H9 (cell line): Measurements from ENCODE around the gene PNKD. TPM values are rescaled to one million over a fixed set of nuclear protein-coding genes. Genes with fewer than 3 reads are reported as not detected.

Source experiments
- DNase-seq: peaks from one replicate; pipeline ENCODE4 v3.0.0-alpha.2; 2017
- H2AFZ ChIP-seq: one replicate; pipeline ENCODE4 v1.6.1; 2013; ENCODE audit warnings: mild to moderate bottlenecking, low read length, control low read depth, moderate library complexity
- H2AK5ac ChIP-seq: 2 replicates; pipeline ENCODE4 v1.6.1; 2013; ENCODE audit warnings: low read length, control low read depth, mixed read lengths; ENCODE audit not compliant: insufficient read length
- H2BK120ac ChIP-seq: one replicate; pipeline ENCODE4 v1.6.1; 2013; ENCODE audit warnings: low read depth, mild to moderate bottlenecking, low read length, control low read depth, inconsistent platforms; ENCODE audit not compliant: poor library complexity, severe bottlenecking
- H2BK12ac ChIP-seq: 2 replicates; pipeline ENCODE4 v1.6.1; 2013; ENCODE audit warnings: low read length, control low read depth, mixed read lengths, low read depth; ENCODE audit not compliant: insufficient read length
- H2BK15ac ChIP-seq: 2 replicates; pipeline ENCODE4 v1.6.1; 2013; ENCODE audit warnings: low read depth, low read length, control low read depth
- H2BK20ac ChIP-seq: one replicate; pipeline ENCODE4 v1.6.1; 2013; ENCODE audit warnings: low read depth, mild to moderate bottlenecking, low read length, control low read depth, inconsistent platforms; ENCODE audit not compliant: poor library complexity, severe bottlenecking
- H2BK5ac ChIP-seq: 2 replicates; pipeline ENCODE4 v1.6.1; 2013; ENCODE audit warnings: low read length, control low read depth, mixed read lengths; ENCODE audit not compliant: insufficient read length
- H3K14ac ChIP-seq: 2 replicates; pipeline ENCODE4 v1.6.1; 2013; ENCODE audit warnings: low read length, control low read depth; ENCODE audit not compliant: insufficient read depth
- H3K18ac ChIP-seq: 2 replicates; pipeline ENCODE4 v1.6.1; 2013; ENCODE audit warnings: low read depth, mild to moderate bottlenecking, mixed read lengths, low read length, control low read depth; ENCODE audit not compliant: insufficient read length
- H3K23ac ChIP-seq: 2 replicates; pipeline ENCODE4 v1.6.1; 2013; ENCODE audit warnings: low read length, control low read depth, mixed read lengths, low read depth; ENCODE audit not compliant: insufficient read length
- H3K23me2 ChIP-seq: 2 replicates; pipeline ENCODE4 v1.6.1; 2013; ENCODE audit warnings: low read depth, mild to moderate bottlenecking, mixed read lengths, low read length, control low read depth; ENCODE audit not compliant: insufficient read length, poor library complexity, severe bottlenecking
- H3K27ac ChIP-seq: 2 replicates; pipeline ENCODE4 v1.5.1; 2013; ENCODE audit warnings: low read length, control low read depth, mixed read lengths, low read depth; ENCODE audit not compliant: insufficient read length
- H3K27me3 ChIP-seq: 2 replicates; pipeline ENCODE4 v1.6.1; 2013; ENCODE audit warnings: low read length, control low read depth, inconsistent platforms; ENCODE audit not compliant: insufficient read depth
- H3K4ac ChIP-seq: 2 replicates; pipeline ENCODE4 v1.6.1; 2013; ENCODE audit warnings: low read depth, mild to moderate bottlenecking, control low read depth, inconsistent platforms, low read length, moderate library complexity
- H3K4me1 ChIP-seq: 2 replicates; pipeline ENCODE4 v1.6.1; 2013; ENCODE audit warnings: low read length, control low read depth, inconsistent platforms; ENCODE audit not compliant: insufficient read depth
- H3K4me2 ChIP-seq: 2 replicates; pipeline ENCODE4 v1.6.1; 2013; ENCODE audit warnings: low read length, control low read depth, mixed read lengths; ENCODE audit not compliant: insufficient read length, insufficient read depth
- H3K56ac ChIP-seq: 2 replicates; pipeline ENCODE4 v1.6.1; 2013; ENCODE audit warnings: low read depth, mild to moderate bottlenecking, mixed read lengths, low read length, control low read depth; ENCODE audit not compliant: insufficient read length
- H3K79me1 ChIP-seq: 2 replicates; pipeline ENCODE4 v1.6.1; 2013; ENCODE audit warnings: low read depth, mild to moderate bottlenecking, moderate library complexity, low read length, control low read depth, inconsistent platforms; ENCODE audit not compliant: insufficient read depth, poor library complexity, severe bottlenecking
- H3K79me2 ChIP-seq: 2 replicates; pipeline ENCODE4 v1.6.1; 2013; ENCODE audit warnings: low read length, control low read depth, inconsistent platforms; ENCODE audit not compliant: insufficient read depth
- H3K9ac ChIP-seq: 2 replicates; pipeline ENCODE4 v1.6.1; 2013; ENCODE audit warnings: low read length, control low read depth, mixed read lengths; ENCODE audit not compliant: insufficient read length; ENCODE audit errors: extremely low read depth
- H3K9me3 ChIP-seq: one replicate; pipeline ENCODE4 v1.6.1; 2013; ENCODE audit warnings: low read depth, low read length, inconsistent platforms; ENCODE audit not compliant: control insufficient read depth
- H3T11ph ChIP-seq: one replicate; pipeline ENCODE4 v1.6.1; 2013; ENCODE audit warnings: mild to moderate bottlenecking, low read length, control low read depth, inconsistent platforms
- H4K20me1 ChIP-seq: one replicate; pipeline ENCODE4 v1.6.1; 2013; ENCODE audit not compliant: control insufficient read depth, insufficient read length, insufficient read depth
- H4K5ac ChIP-seq: 2 replicates; pipeline ENCODE4 v1.6.1; 2013; ENCODE audit warnings: low read depth, mild to moderate bottlenecking, mixed read lengths, low read length, control low read depth; ENCODE audit not compliant: insufficient read length
- H4K8ac ChIP-seq: replicated peaks from 2 replicates; pipeline ENCODE4 v1.6.1; 2013; ENCODE audit warnings: low read length, control low read depth, mixed read lengths, low read depth; ENCODE audit not compliant: insufficient read length
- H4K91ac ChIP-seq: 2 replicates; pipeline ENCODE4 v1.6.1; 2013; ENCODE audit warnings: low read depth, mild to moderate bottlenecking, moderate library complexity, mixed read lengths, low read length, control low read depth; ENCODE audit not compliant: insufficient read length
- H3K27ac Mint-ChIP-seq, 3 experiments: 2 replicates in 2 of 3; 3 replicates in 1 of 3; pipeline ENCODE4 v1.8.0; 2020 to 2021; ENCODE audit warnings: mixed read lengths in 3 of 3, mild to moderate bottlenecking in 1 of 3, moderate library complexity in 1 of 3
- H3K27me3 Mint-ChIP-seq: 2 replicates; pipeline ENCODE4 v1.8.0; 2021; ENCODE audit warnings: low read depth, mild to moderate bottlenecking, moderate library complexity, mixed read lengths
- H3K36me3 Mint-ChIP-seq, 3 experiments: 2 replicates in 2 of 3; 3 replicates in 1 of 3; pipeline ENCODE4 v1.8.0; 2020 to 2021; ENCODE audit warnings: low read depth in 3 of 3, mixed read lengths in 3 of 3; ENCODE audit not compliant: insufficient read depth in 1 of 3
- H3K4me1 Mint-ChIP-seq, 2 experiments: 2 replicates each; pipeline ENCODE4 v1.8.0; 2020; ENCODE audit warnings: mixed read lengths in 2 of 2
- H3K4me3 Mint-ChIP-seq, 2 experiments: 2 replicates in 1 of 2; 3 replicates in 1 of 2; pipeline ENCODE4 v1.8.0; 2020 to 2021; ENCODE audit warnings: mild to moderate bottlenecking in 2 of 2, mixed read lengths in 2 of 2, moderate library complexity in 1 of 2
- H3K9me3 Mint-ChIP-seq, 2 experiments: 2 replicates in 1 of 2; 3 replicates in 1 of 2; pipeline ENCODE4 v1.8.0; 2020; ENCODE audit warnings: mild to moderate bottlenecking in 2 of 2, mixed read lengths in 2 of 2, moderate library complexity in 1 of 2
- WGBS: extraction: QIAGEN DNeasy Blood & Tissue Kit; methylation state at CpG from one replicate; pipeline ENCODE4 v1.1.7; 2013; ENCODE audit warnings: missing lambda C conversion rate, low lambda C conversion rate, mixed read lengths; ENCODE audit not compliant: insufficient read length; ENCODE audit errors: extremely low coverage; 5-methylcytosine and 5-hydroxymethylcytosine counted together
- total RNA-seq: library from RNA; stranded (reverse); gene quantifications from 2 replicates; pipeline ENCODE4 v1.2.1, GENCODE V29; 2021
- TF ChIP-seq, protein P1 (sequence below): fragments of 200-600 bp; sonication (generic); conservative IDR thresholded peaks from 3 replicates; pipeline ENCODE4 v1.8.0; 2021; ENCODE audit warnings: antibody characterized with exemption, mild to moderate bottlenecking

The PNKD gene
- total RNA-seq, 1 experiment from 2014 or later: 31.6 TPM

DNA sequence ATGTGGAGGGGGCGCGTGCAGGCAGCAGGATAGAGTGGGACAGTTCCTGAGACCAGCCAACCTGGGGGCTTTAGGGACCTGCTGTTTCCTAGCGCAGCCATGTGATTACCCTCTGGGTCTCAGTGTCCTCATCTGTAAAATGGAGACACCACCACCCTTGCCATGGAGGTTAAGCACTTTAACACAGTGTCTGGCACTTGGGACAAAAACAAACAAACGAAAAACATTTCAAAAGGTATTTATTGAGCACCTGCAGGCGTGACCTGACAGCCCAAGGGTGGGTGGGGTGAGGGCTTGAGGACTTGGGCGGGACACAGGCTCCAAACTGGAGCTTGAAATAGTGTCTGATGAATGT, 124.7 kb downstream of the PNKD start:
- Histone ChIP-seq H3K14ac (no peak overlapping the region), H3K4ac (no peak overlapping the region), H3K27me3 (peaks cover 20% of the 10 kb centered on the region), H3K56ac (no peak overlapping the region), H4K5ac (no peak overlapping the region), H3K79me1 (no peaks in the 10 kb centered on the region), H4K91ac (no peak overlapping the region), H3T11ph (no peak overlapping the region), H3K79me2 (no peaks in the 10 kb centered on the region), H3K23me2 (peaks cover 29% of the 10 kb centered on the region), H3K18ac (no peak overlapping the region), H3K9ac (no peak overlapping the region), H2BK120ac (no peak overlapping the region), H3K4me2 (peak overlapping the region; percentile 93), H2AK5ac (no peak overlapping the region), H2BK5ac (no peak overlapping the region), H2BK12ac (no peak overlapping the region), H3K27ac (no peak overlapping the region), H3K23ac (no peak overlapping the region), H4K20me1 (no peaks in the 10 kb centered on the region), H4K8ac (no peak overlapping the region), H2BK15ac (no peak overlapping the region), H3K4me1 (no peaks in the 10 kb centered on the region; the same call in 1 of the 2 replicates), H3K9me3 (no peaks in the 10 kb centered on the region), H2AFZ (no peak overlapping the region), H2BK20ac (no peak overlapping the region)
- H3K4me1 Mint-ChIP-seq: peaks cover 26 to 45% of the 10 kb centered on the region in 2 experiments
- no peak overlapping the region for H3K27ac Mint-ChIP-seq
- no CpG with 5 or more reads among the region's 6 CpGs for WGBS
- H3K36me3 Mint-ChIP-seq: no peaks in the 10 kb centered on the region
- H3K9me3 Mint-ChIP-seq: no peaks in the 10 kb centered on the region; a peak in 1 of 5 replicates
- peak overlapping the region in 1 of 2 experiments; percentile 71; a peak in 3 of 5 replicates for H3K4me3 Mint-ChIP-seq
- TF ChIP-seq, protein P1, sequence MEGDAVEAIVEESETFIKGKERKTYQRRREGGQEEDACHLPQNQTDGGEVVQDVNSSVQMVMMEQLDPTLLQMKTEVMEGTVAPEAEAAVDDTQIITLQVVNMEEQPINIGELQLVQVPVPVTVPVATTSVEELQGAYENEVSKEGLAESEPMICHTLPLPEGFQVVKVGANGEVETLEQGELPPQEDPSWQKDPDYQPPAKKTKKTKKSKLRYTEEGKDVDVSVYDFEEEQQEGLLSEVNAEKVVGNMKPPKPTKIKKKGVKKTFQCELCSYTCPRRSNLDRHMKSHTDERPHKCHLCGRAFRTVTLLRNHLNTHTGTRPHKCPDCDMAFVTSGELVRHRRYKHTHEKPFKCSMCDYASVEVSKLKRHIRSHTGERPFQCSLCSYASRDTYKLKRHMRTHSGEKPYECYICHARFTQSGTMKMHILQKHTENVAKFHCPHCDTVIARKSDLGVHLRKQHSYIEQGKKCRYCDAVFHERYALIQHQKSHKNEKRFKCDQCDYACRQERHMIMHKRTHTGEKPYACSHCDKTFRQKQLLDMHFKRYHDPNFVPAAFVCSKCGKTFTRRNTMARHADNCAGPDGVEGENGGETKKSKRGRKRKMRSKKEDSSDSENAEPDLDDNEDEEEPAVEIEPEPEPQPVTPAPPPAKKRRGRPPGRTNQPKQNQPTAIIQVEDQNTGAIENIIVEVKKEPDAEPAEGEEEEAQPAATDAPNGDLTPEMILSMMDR: no peak
- no peak for DNase-seq
- H3K27me3 Mint-ChIP-seq: peaks cover 46% of the 10 kb centered on the region
